Small intestine (tissue), 7 donors: ENCODE data around the gene MLKL. TPM values are rescaled to one million over a fixed set of nuclear protein-coding genes. Genes with fewer than 3 reads are reported as not detected.
"Not testable (repeated sequence)": the region's sequence is repeated elsewhere in the genome, so short reads cannot be mapped to it uniquely, and the experiment has no call there.

ENCODE experiments used
- DNase-seq, 2 donors: peaks; one replicate each; pipeline versions ENCODE4 v3.0.0 to v3.0.0-alpha.2; 2013
- FAIRE-seq: peaks from 2 replicates; lab custom pipeline; 2012; peaks lifted over from hg19 to GRCh38; lab: Jason Lieb, UNC
- H3K27ac ChIP-seq, 3 donors: one replicate each; pipeline ENCODE4 v1.5.1; 2013; ENCODE audit warnings: low read length in 2 of 3, mild to moderate bottlenecking in 2 of 3, control low read depth in 1 of 3, inconsistent platforms in 1 of 3, low read depth in 1 of 3, moderate library complexity in 1 of 3
- H3K27me3 ChIP-seq, 3 donors: one replicate each; pipeline ENCODE4 v1.6.1; 2013; ENCODE audit warnings: low read length in 3 of 3, inconsistent platforms in 1 of 3; ENCODE audit not compliant: control insufficient read depth in 3 of 3, insufficient read depth in 3 of 3
- H3K36me3 ChIP-seq, 3 donors: one replicate each; pipeline ENCODE4 v1.6.1; 2013; ENCODE audit warnings: low read length in 3 of 3, inconsistent platforms in 1 of 3, low read depth in 1 of 3, mild to moderate bottlenecking in 1 of 3, moderate library complexity in 1 of 3; ENCODE audit not compliant: control insufficient read depth in 3 of 3, insufficient read depth in 2 of 3
- H3K4me1 ChIP-seq, 3 donors: one replicate each; pipeline ENCODE4 v1.6.1; 2013; ENCODE audit warnings: low read length in 2 of 3, inconsistent platforms in 1 of 3, low read depth in 1 of 3, mild to moderate bottlenecking in 1 of 3, moderate library complexity in 1 of 3; ENCODE audit not compliant: control insufficient read depth in 3 of 3, insufficient read depth in 2 of 3
- H3K4me3 ChIP-seq, 3 donors: one replicate each; pipeline ENCODE4 v1.5.1; 2013; ENCODE audit warnings: low read length in 3 of 3, control low read depth in 1 of 3, inconsistent platforms in 1 of 3, low read depth in 1 of 3, mild to moderate bottlenecking in 1 of 3, moderate library complexity in 1 of 3
- H3K9me3 ChIP-seq, 2 donors: one replicate each; pipeline ENCODE4 v1.6.1; 2013; ENCODE audit warnings: low read depth in 1 of 2, low read length in 1 of 2; ENCODE audit not compliant: control insufficient read depth in 2 of 2, insufficient read depth in 1 of 2
- WGBS, 3 donors: extraction: QIAGEN DNeasy Blood & Tissue Kit; methylation state at CpG; one replicate each; pipeline ENCODE4 v1.1.7; 2013; 5-methylcytosine and 5-hydroxymethylcytosine counted together
- polyA plus RNA-seq, 4 donors: library from polyadenylated mRNA; stranded (reverse) in 3 of 4; unstranded in 1 of 4; fragments of 200-250 nt in 3 of 4; fragments of 120-200 nt in 1 of 4; gene quantifications; one replicate each; pipeline versions ENCODE4 v1.2.1 to v1.2.3, GENCODE V29; 2013
- donor health status: healthy with polysubstance abuse.
- donor health status: control.
- donor health status: control.
- donor health status: Bipolar disorder and iron deficiency.
- donor health status: healthy.

MLKL gene
- polyA plus RNA-seq, 4 donors = 6.5 to 18.9 (median 10.2) TPM

- Histone ChIP-seq H3K27ac (no peak overlapping the region), H3K36me3 (peaks cover 0 to 19% (median 0%) of the 10 kb centered on the region in 3 donors), H3K9me3 (peaks cover 0 to 11% of the 10 kb centered on the region in 2 donors), H3K4me3 (no peak overlapping the region), H3K4me1 (peaks cover 0 to 57% (median 11%) of the 10 kb centered on the region in 3 donors), H3K27me3 (no peaks in the 10 kb centered on the region)
- no peak for DNase-seq
- FAIRE-seq = no peak
- WGBS, 3 donors = 96 to 97% (median 97%) methylated on average over 4 of the region's 4 CpGs
These were observed 27.2 kb upstream of the MLKL start for GRCh38 chr16:74727903-74728302.

- 72 to 95% (median 78%) methylated on average over 2 of the region's 2 CpGs for WGBS, 3 donors
- H3K36me3 ChIP-seq = peaks cover 0 to 20% (median 0%) of the 10 kb centered on the region in 3 donors
- DNase-seq (peak; percentile 66 to 85), FAIRE-seq (no peak)
- no peak overlapping the region for H3K4me3 ChIP-seq
- peaks cover 0 to 47% (median 11%) of the 10 kb centered on the region in 3 donors for H3K4me1 ChIP-seq
- peaks cover 0 to 11% of the 10 kb centered on the region in 2 donors for H3K9me3 ChIP-seq
- peak overlapping the region in 2 of 3 donors; percentile 56 to 98 for H3K27ac ChIP-seq
- H3K27me3 ChIP-seq = no peaks in the 10 kb centered on the region
These were observed 26.1 kb upstream of the MLKL start for GRCh38 chr16:74726716-74727115.

- DNase-seq (peak; percentile 94 to 98), FAIRE-seq (no peak)
- Histone ChIP-seq H3K9me3 (peaks cover 0 to 11% of the 10 kb centered on the region in 2 donors), H3K4me1 (peaks cover 0 to 44% (median 11%) of the 10 kb centered on the region in 3 donors), H3K27ac (peak overlapping the region; percentile 59 to 98 (median 93)), H3K27me3 (no peaks in the 10 kb centered on the region), H3K4me3 (no peak overlapping the region), H3K36me3 (peaks cover 0 to 24% (median 0%) of the 10 kb centered on the region in 3 donors)
- WGBS, 3 donors = 37 to 71% (median 56%) methylated on average over 10 to 12 of the region's 12 CpGs
These were observed 25.2 kb upstream of the MLKL start for GRCh38 chr16:74725651-74726455.

- H3K27me3 ChIP-seq = no peaks in the 10 kb centered on the region
- no peak for FAIRE-seq
These were observed 24.3 kb upstream of the MLKL start for GRCh38 chr16:74724820-74725549.

GRCh38 chr16:74723256-74723655 is 22.6 kb upstream of the MLKL start:
- FAIRE-seq = no peak
- H3K4me1 ChIP-seq = peaks cover 3 to 30% (median 8%) of the 10 kb centered on the region in 3 donors
- WGBS, 3 donors = 73 to 81% (median 77%) methylated on average over 7 of the region's 7 CpGs
- H3K4me3 ChIP-seq = no peak overlapping the region
- DNase-seq = peak in 1 of 2 donors; percentile 38
- peaks cover 0 to 34% (median 2%) of the 10 kb centered on the region in 3 donors for H3K36me3 ChIP-seq
- H3K27ac ChIP-seq = peak overlapping the region in 1 of 3 donors; percentile 27
- H3K9me3 ChIP-seq = peaks cover 0 to 11% of the 10 kb centered on the region in 2 donors
- no peaks in the 10 kb centered on the region for H3K27me3 ChIP-seq

More at GRCh38 chr16:74724820-74725549, 24.3 kb upstream of the MLKL start:
- 73 to 85% (median 81%) methylated on average over 19 of the region's 19 CpGs for WGBS, 3 donors
- Histone ChIP-seq H3K27ac (peak overlapping the region; percentile 59 to 98 (median 93)), H3K9me3 (peaks cover 0 to 11% of the 10 kb centered on the region in 2 donors), H3K36me3 (peaks cover 0 to 24% (median 0%) of the 10 kb centered on the region in 3 donors), H3K4me3 (no peak overlapping the region), H3K4me1 (peaks cover 3 to 35% (median 8%) of the 10 kb centered on the region in 3 donors)
- DNase-seq = no peak

GRCh38 chr16:74722156-74722555 is 21.5 kb upstream of the MLKL start:
- H3K27ac ChIP-seq, FAIRE-seq, DNase-seq, H3K4me3 ChIP-seq, H3K27me3 ChIP-seq, H3K9me3 ChIP-seq: not testable (repeated sequence)
- Histone ChIP-seq H3K4me1 (peaks cover 3 to 29% (median 8%) of the 10 kb centered on the region in 3 donors), H3K36me3 (peaks cover 0 to 39% (median 2%) of the 10 kb centered on the region in 3 donors)
- 75 to 90% (median 90%) methylated on average over 2 of the region's 2 CpGs for WGBS, 3 donors

GRCh38 chr16:74721716-74722115 is 21.1 kb upstream of the MLKL start:
- Histone ChIP-seq H3K36me3 (peaks cover 0 to 43% (median 2%) of the 10 kb centered on the region in 3 donors), H3K27ac (no peak overlapping the region), H3K4me3 (no peak overlapping the region), H3K27me3 (no peaks in the 10 kb centered on the region), H3K9me3 (peaks cover 0 to 3% of the 10 kb centered on the region in 2 donors), H3K4me1 (peaks cover 3 to 25% (median 8%) of the 10 kb centered on the region in 3 donors)
- 85 to 95% (median 88%) methylated on average over 11 of the region's 11 CpGs for WGBS, 3 donors
- DNase-seq (peak in 1 of 2 donors; percentile 44), FAIRE-seq (no peak)

- 43 to 73% (median 62%) methylated on average over 5 of the region's 5 CpGs for WGBS, 3 donors
- Histone ChIP-seq H3K9me3 (no peaks in the 10 kb centered on the region), H3K4me1 (peaks cover 3 to 17% (median 8%) of the 10 kb centered on the region in 3 donors), H3K27me3 (no peaks in the 10 kb centered on the region), H3K4me3 (no peak overlapping the region), H3K27ac (no peak overlapping the region), H3K36me3 (peaks cover 0 to 47% (median 2%) of the 10 kb centered on the region in 3 donors)
- DNase-seq (no peak), FAIRE-seq (no peak)
These were observed 19.9 kb upstream of the MLKL start for GRCh38 chr16:74720579-74720978.
